A172 (cell line): ENCODE data around the gene TRPM5. TPM values are rescaled to one million over a fixed set of nuclear protein-coding genes. Genes with fewer than 3 reads are reported as not detected.

Experiments used
- DNase-seq: peaks from one replicate; pipeline ENCODE4 v3.0.0-alpha.2; 2015; ENCODE audit warnings: low spot score
- total RNA-seq: library from RNA; depleted of rRNA; stranded (reverse); fragments of >200 nt; shearing (Covaris generic); gene quantifications from 2 replicates; pipeline ENCODE4 v1.2.3, GENCODE V29; 2014; rRNA removed

The TRPM5 gene
- total RNA-seq, 1 experiment from 2014 or later: not detected

GRCh38 chr11:2406451-2406850 lies 37.9 kb downstream of the TRPM5 start:
- no peak for DNase-seq

- no peak for DNase-seq
Measured at GRCh38 chr11:2404735-2405196, 39.5 kb downstream of the TRPM5 start.

DNA sequence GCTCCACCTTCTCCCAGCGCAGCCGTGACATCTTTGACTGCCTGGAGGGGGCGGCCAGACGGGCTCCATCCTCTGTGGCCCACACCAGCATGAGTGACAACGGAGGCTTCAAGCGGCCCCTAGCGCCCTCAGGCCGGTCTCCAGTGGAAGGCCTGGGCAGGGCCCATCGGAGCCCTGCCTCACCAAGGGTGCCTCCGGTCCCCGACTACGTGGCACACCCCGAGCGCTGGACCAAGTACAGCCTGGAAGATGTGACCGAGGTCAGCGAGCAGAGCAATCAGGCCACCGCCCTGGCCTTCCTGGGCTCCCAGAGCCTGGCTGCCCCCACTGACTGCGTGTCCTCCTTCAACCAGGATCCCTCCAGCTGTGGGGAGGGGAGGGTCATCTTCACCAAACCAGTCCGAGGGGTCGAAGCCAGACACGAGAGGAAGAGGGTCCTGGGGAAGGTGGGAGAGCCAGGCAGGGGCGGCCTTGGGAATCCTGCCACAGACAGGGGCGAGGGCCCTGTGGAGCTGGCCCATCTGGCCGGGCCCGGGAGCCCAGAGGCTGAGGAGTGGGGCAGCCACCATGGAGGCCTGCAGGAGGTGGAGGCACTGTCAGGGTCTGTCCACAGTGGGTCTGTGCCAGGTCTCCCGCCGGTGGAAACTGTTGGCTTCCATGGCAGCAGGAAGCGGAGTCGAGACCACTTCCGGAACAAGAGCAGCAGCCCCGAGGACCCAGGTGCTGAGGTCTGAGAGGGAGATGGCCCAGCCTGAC lies 41.2 kb downstream of the TRPM5 start:
- DNase-seq: no peak

- no peak for DNase-seq
Measured at GRCh38 chr11:2402106-2402505, 42.2 kb downstream of the TRPM5 start.

- DNase-seq: no peak
Measured at GRCh38 chr11:2401436-2401984, 42.8 kb downstream of the TRPM5 start.

DNA sequence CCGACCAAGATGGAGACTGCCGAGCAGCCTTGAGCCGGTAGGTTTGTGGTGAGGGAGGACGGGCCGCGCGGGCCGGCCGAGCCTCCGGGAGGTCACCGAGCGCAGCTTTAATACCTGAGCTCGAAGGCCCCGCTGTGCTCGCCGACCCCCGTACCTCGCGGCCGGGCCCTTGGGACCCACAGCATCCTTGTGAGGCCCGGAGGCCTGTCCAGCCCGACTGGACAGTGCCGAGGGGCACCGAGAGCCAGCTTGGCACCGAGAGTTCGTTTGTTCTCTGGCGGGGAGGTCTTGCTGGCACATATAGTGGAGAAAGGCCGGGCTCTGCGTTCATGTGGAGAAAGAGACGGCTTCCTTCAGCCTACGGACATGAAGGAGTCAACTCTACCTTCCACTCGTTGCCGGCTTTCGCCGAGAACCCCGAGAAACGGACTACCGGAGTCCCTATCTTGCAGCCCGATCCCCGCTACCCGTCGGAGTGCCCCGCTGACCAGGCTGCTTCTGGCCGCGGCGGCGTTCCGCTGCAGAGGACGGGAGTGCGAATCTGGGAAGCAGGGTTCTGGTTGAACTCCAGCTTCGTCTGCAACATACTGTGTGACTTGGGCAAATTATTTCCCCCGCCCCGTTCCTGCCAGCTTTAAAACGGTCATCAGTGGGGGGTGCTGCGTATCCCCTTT lies 43.4 kb downstream of the TRPM5 start:
- DNase-seq: no peak

GRCh38 chr11:2400069-2400761 lies 44.1 kb downstream of the TRPM5 start, which contains the start of gene TSSC4:
TSS of gene TSSC4 (plus strand) at chr11:2400750. CDS start at chr11:2402634, 1,884 bp downstream.
- peak; percentile 99 for DNase-seq

DNA sequence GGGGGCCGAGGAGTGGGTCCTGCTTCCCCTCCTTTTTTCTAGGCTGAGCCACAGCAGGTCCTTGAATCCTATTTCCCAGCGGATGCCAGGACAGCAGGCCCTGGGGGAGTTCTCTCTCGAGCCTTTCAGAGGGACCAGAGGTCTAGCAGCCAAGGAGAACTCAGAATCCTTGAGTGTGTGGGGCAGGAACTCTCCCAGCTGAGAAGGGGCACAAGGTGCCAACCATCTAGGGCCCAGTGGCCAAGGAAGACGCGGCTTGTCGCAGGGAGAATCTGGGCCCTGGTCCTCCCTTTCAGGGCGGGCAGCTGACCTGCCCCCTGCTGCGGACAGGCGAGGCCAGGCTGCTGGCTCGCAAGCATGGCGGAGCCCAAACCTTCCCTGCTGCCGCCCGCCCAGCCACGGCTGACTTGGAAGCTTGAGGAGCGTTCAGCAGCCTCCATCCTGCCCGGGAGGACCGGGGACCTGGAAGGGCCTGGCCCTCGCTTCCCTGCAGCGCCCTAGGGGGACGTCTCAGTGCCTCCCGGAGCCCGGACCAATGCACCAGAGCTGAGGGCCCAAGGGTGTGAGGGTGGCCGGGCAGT lies 44.7 kb downstream of the TRPM5 start:
- no peak for DNase-seq

DNA sequence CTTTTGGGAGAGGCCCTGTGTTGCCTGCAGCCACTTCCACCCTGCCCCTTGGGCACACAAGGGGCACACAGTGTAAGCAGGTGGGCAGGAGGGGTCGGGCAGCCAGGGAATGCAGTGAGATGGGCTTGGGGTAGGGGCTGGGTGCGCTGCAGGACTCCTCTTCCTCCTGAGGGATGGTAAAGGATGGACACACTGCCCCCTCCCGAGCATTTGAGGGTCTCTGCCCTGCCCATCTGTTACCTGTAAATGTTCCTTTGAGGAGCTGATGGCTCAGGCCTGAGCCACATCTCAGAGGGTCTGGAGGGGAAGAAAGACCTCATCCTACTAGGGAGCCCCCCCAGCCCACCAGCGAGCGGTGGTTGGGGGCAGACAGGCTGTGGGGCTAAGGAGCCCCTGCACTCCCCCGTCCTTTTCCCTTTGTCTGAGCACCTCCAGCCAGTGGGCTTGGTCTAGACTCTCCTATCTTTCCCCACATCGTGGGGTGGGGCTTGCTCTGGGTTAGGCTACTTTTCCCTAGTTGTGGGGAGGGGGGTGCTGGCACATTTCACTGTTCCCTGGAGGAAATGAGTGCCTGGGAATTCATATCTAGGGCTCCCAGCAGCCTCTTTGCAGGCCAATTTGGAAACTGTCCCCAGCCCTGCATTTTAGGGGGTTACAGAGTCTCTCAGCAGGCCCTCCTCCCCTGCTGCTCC lies 45.5 kb downstream of the TRPM5 start:
- no peak for DNase-seq

- DNase-seq: no peak
Measured at GRCh38 chr11:2397005-2397404, 47.3 kb downstream of the TRPM5 start.

GRCh38 chr11:2396471-2396870 lies 47.8 kb downstream of the TRPM5 start:
- no peak for DNase-seq

- DNase-seq: no peak
Measured at GRCh38 chr11:2395856-2396255, 48.5 kb downstream of the TRPM5 start.

GRCh38 chr11:2395211-2395730 lies 49.0 kb downstream of the TRPM5 start:
- no peak for DNase-seq

GRCh38 chr11:2394818-2395105 lies 49.6 kb downstream of the TRPM5 start:
- no peak for DNase-seq

Other genes starting within 250 kb of the TRPM5 start
- not detected in 2 replicates for gene ASCL2, start 173.9 kb downstream of the TRPM5 start, total RNA-seq
- 2.0 and 2.8 TPM in 2 replicates for gene C11orf21, start 142.6 kb downstream of the TRPM5 start, total RNA-seq
- gene TSPAN32, start 142.5 kb downstream of the TRPM5 start, total RNA-seq: 13.3 and 16.9 TPM in 2 replicates
- gene CD81, start 67.2 kb downstream of the TRPM5 start, total RNA-seq: 288 and 342 TPM in 2 replicates
- gene TSSC4, start 43.8 kb downstream of the TRPM5 start, total RNA-seq: 69.7 and 99.8 TPM in 2 replicates
- 1.9 and 3.5 TPM in 2 replicates for gene KCNQ1, start 494 bp upstream of the TRPM5 start, total RNA-seq